H1 (cell line): ENCODE results near the gene RTP2. TPM values are rescaled to one million over a fixed set of nuclear protein-coding genes. Genes with fewer than 3 reads are reported as not detected.

Source experiments
- CTCF ChIA-PET: fragments of 300-600 bp; sonication (Branson Sonifier 250); formaldehyde crosslinking; loops from one replicate; lab custom pipeline; 2021; ENCODE audit not compliant: partially characterized antibody; lab: Charles Lee
- POLR2A ChIA-PET: fragments of 300-600 bp; sonication (Branson Sonifier 250); formaldehyde crosslinking; loops from one replicate; lab custom pipeline; 2021; ENCODE audit warnings: inconsistent platforms; ENCODE audit not compliant: partially characterized antibody; lab: Charles Lee
- DNase-seq, 2 experiments: peaks; one replicate each; pipeline versions ENCODE4 v3.0.0 to v3.0.0-alpha.2; 2010 to 2022; ENCODE audit warnings: low spot score in 2 of 2, low read depth in 1 of 2, mixed read lengths in 1 of 2
- FAIRE-seq: peaks from 2 replicates; lab custom pipeline; 2011; peaks lifted over from hg19 to GRCh38; lab: Jason Lieb, UNC
- H2AFZ ChIP-seq: 2 replicates; pipeline ENCODE4 v1.8.1; 2012; ENCODE audit warnings: low read length, inconsistent platforms
- H2AK5ac ChIP-seq: 2 replicates; pipeline ENCODE4 v1.6.1; 2013; ENCODE audit warnings: low read depth, low read length
- H2BK120ac ChIP-seq: replicated peaks from 2 replicates; pipeline ENCODE3; 2013; ENCODE audit warnings: low read depth, low read length, inconsistent platforms
- H2BK12ac ChIP-seq: 2 replicates; pipeline ENCODE4 v1.6.1; 2013; ENCODE audit warnings: low read depth, low read length
- H2BK15ac ChIP-seq: 2 replicates; pipeline ENCODE4 v1.6.1; 2013; ENCODE audit warnings: low read length
- H2BK20ac ChIP-seq: 2 replicates; pipeline ENCODE4 v1.6.1; 2013; ENCODE audit warnings: low read length
- H2BK5ac ChIP-seq: 2 replicates; pipeline ENCODE4 v1.6.1; 2013; ENCODE audit warnings: low read depth, low read length
- H3K14ac ChIP-seq: 2 replicates; pipeline ENCODE4 v1.6.1; 2013; ENCODE audit warnings: inconsistent platforms; ENCODE audit not compliant: insufficient read length
- H3K18ac ChIP-seq: 2 replicates; pipeline ENCODE4 v1.6.1; 2013; ENCODE audit warnings: low read length; ENCODE audit errors: extremely low read depth
- H3K23ac ChIP-seq: 2 replicates; pipeline ENCODE4 v1.6.1; 2013; ENCODE audit warnings: inconsistent platforms; ENCODE audit not compliant: insufficient read length
- H3K23me2 ChIP-seq: 2 replicates; pipeline ENCODE4 v1.6.1; 2013; ENCODE audit warnings: low read depth, low read length
- H3K27ac ChIP-seq: 2 replicates; pipeline ENCODE4 v1.6.1; 2011; ENCODE audit warnings: low read depth, low read length, inconsistent platforms
- H3K27me3 ChIP-seq, 4 experiments: replicated peaks in 1 of 4; 1 replicate in 1 of 4; 2 replicates in 3 of 4; pipeline versions ENCODE4 v1.6.1 to v1.8.1; 2011 to 2013; ENCODE audit warnings: low read length in 3 of 4, mild to moderate bottlenecking in 3 of 4, inconsistent platforms in 2 of 4, mixed read lengths in 2 of 4, moderate library complexity in 1 of 4; ENCODE audit not compliant: control insufficient read depth in 3 of 4, insufficient read depth in 3 of 4; ENCODE audit errors: extremely low read depth in 1 of 4
- H3K36me3 ChIP-seq, 4 experiments: 2 replicates each; pipeline versions ENCODE4 v1.6.1 to v1.8.1; 2011 to 2013; ENCODE audit warnings: mild to moderate bottlenecking in 4 of 4, low read length in 3 of 4, moderate library complexity in 2 of 4, control low read depth in 1 of 4, inconsistent platforms in 1 of 4; ENCODE audit not compliant: insufficient read depth in 4 of 4, control insufficient read depth in 2 of 4
- H3K4ac ChIP-seq: replicated peaks from 2 replicates; pipeline ENCODE3; 2013; ENCODE audit warnings: low read length, low read depth, mixed read lengths, inconsistent platforms; ENCODE audit not compliant: insufficient read length
- H3K4me1 ChIP-seq, 4 experiments: replicated peaks in 1 of 4; 1 replicate in 1 of 4; 2 replicates in 3 of 4; pipeline versions ENCODE4 v1.6.1 to v1.8.1; 2011 to 2013; ENCODE audit warnings: low read length in 3 of 4, inconsistent platforms in 2 of 4, mixed read lengths in 1 of 4; ENCODE audit not compliant: insufficient read depth in 4 of 4, control insufficient read depth in 3 of 4
- H3K4me2 ChIP-seq, 2 experiments: 2 replicates each; pipeline versions ENCODE4 v1.6.1 to v1.8.1; 2011 to 2013; ENCODE audit warnings: low read depth in 2 of 2, low read length in 2 of 2, control low read depth in 1 of 2, inconsistent platforms in 1 of 2, mild to moderate bottlenecking in 1 of 2; ENCODE audit not compliant: insufficient read depth in 1 of 2
- H3K4me3 ChIP-seq, 4 experiments: fragments of 200-600, 300-600 bp in 1 of 4; sonication (generic), shearing (Covaris generic), sonication (Bioruptor Twin) in 1 of 4; 2 replicates each; pipeline versions ENCODE4 v1.5.1 to v1.8.1; 2011 to 2016; ENCODE audit warnings: low read length in 4 of 4, low read depth in 3 of 4, control low read depth in 2 of 4, inconsistent platforms in 2 of 4, mild to moderate bottlenecking in 2 of 4, mixed read lengths in 1 of 4, moderate library complexity in 1 of 4; ENCODE audit not compliant: insufficient read depth in 2 of 4; ENCODE audit errors: extremely low read depth in 1 of 4
- H3K56ac ChIP-seq: replicated peaks from 2 replicates; pipeline ENCODE3; 2013; ENCODE audit warnings: low read depth, mild to moderate bottlenecking, mixed read lengths, low read length, inconsistent platforms; ENCODE audit not compliant: insufficient read length
- H3K79me1 ChIP-seq: 2 replicates; pipeline ENCODE4 v1.6.1; 2013; ENCODE audit warnings: low read depth, low read length, control low read depth
- H3K79me2 ChIP-seq, 2 experiments: 2 replicates each; pipeline versions ENCODE4 v1.6.1 to v1.8.1; 2012 to 2013; ENCODE audit warnings: low read length in 2 of 2, mild to moderate bottlenecking in 2 of 2, inconsistent platforms in 1 of 2; ENCODE audit not compliant: insufficient read depth in 2 of 2, control insufficient read depth in 1 of 2
- H3K9ac ChIP-seq, 4 experiments: replicated peaks in 1 of 4; 1 replicate in 1 of 4; 2 replicates in 3 of 4; pipeline versions ENCODE4 v1.6.1 to v1.8.1; 2011 to 2013; ENCODE audit warnings: low read depth in 3 of 4, low read length in 3 of 4, control low read depth in 2 of 4, mild to moderate bottlenecking in 2 of 4, moderate library complexity in 2 of 4, inconsistent platforms in 1 of 4; ENCODE audit errors: extremely low read depth in 1 of 4
- H3K9me3 ChIP-seq, 2 experiments: 2 replicates each; pipeline versions ENCODE4 v1.6.1 to v1.8.1; 2012 to 2013; ENCODE audit warnings: mild to moderate bottlenecking in 2 of 2, moderate library complexity in 2 of 2, control low read depth in 1 of 2, inconsistent platforms in 1 of 2, low read depth in 1 of 2, low read length in 1 of 2, mixed read lengths in 1 of 2; ENCODE audit not compliant: insufficient read depth in 2 of 2
- H4K20me1 ChIP-seq, 2 experiments: replicated peaks in 1 of 2; 2 replicates each; pipeline versions ENCODE3 to v1.8.1; 2011 to 2013; ENCODE audit warnings: inconsistent platforms in 2 of 2, low read length in 2 of 2, mild to moderate bottlenecking in 1 of 2; ENCODE audit not compliant: insufficient read depth in 2 of 2, control insufficient read depth in 1 of 2
- H4K5ac ChIP-seq: 2 replicates; pipeline ENCODE4 v1.6.1; 2013; ENCODE audit warnings: low read length, low read depth, mixed read lengths, inconsistent platforms; ENCODE audit not compliant: insufficient read length
- H4K8ac ChIP-seq: 2 replicates; pipeline ENCODE4 v1.8.0; 2013; ENCODE audit warnings: mild to moderate bottlenecking, moderate library complexity, low read length, inconsistent platforms; ENCODE audit not compliant: insufficient read depth; ENCODE audit errors: extremely low read depth
- H4K91ac ChIP-seq: replicated peaks from 2 replicates; pipeline ENCODE3; 2013; ENCODE audit warnings: low read length, mixed read lengths, inconsistent platforms; ENCODE audit not compliant: insufficient read length
- TEAD4 ChIP-seq: IDR thresholded peaks from 2 replicates; pipeline ENCODE4 v1.6.1; 2012; ENCODE audit warnings: low read depth, low read length, inconsistent platforms, mixed read lengths
- WGBS, 2 experiments: shearing (Covaris generic) in 1 of 2; methylation state at CpG; one replicate each; pipeline versions ENCODE4 v1.1.6 to v1.1.7; 2013 to 2015; ENCODE audit warnings: low lambda C conversion rate in 2 of 2, mixed read lengths in 2 of 2, inconsistent platforms in 1 of 2, low coverage in 1 of 2, missing lambda C conversion rate in 1 of 2; ENCODE audit not compliant: insufficient replicate concordance in 2 of 2, insufficient coverage in 1 of 2, insufficient read length in 1 of 2; ENCODE audit errors: extremely low coverage in 1 of 2, missing lambda C conversion rate in 1 of 2; 5-methylcytosine and 5-hydroxymethylcytosine counted together
- polyA plus RNA-seq, 7 experiments: library from polyadenylated mRNA; depleted of rRNA in 3 of 7; stranded (reverse) in 5 of 7; unstranded in 2 of 7; fragments of >200 nt in 5 of 7; fragments of 200-250 nt in 2 of 7; gene quantifications; 1 replicate in 5 of 7; 2 replicates in 1 of 7; 4 replicates in 1 of 7; pipeline versions ENCODE4 v1.2.1 to v1.2.3, GENCODE V29; 2011 to 2013; ENCODE audit warnings: missing spikeins in 2 of 7, mixed read lengths in 2 of 7
- total RNA-seq: library from RNA; stranded (reverse); fragmentation: NEBNext Ultra II Directional; extraction: Animal tissue kit (Norgen Biotek cat#: 25700); gene quantifications from 2 replicates; pipeline ENCODE4 v1.2.1, GENCODE V29; 2021

The RTP2 gene
- total and polyA plus RNA-seq, 2 of the 8 experiments (the other 6 are each of a cell fraction or from before 2014, with no cell fraction given): not detected

DNA sequence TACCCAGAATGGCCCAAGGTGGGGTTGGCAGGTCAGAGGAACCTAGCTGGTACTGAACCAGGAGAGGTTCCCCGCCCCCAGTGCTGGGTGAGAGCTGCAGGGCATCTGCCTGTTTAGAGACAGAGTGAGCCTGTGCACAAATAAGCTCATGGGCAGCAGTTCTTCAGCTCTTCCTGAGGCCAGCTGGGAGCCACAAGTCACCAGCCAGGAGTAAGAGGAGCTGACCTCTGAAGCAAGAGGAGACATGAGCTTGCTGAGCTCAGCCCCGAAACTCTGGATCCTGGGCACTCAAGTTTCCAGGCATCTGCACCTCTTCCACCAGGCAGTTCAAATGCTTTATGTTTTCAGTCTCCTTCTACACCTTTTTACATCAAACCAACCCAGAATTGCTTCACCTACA lies 2.1 kb downstream of the RTP2 start:
- no peak overlapping the region for H3K27ac ChIP-seq
- H3K56ac ChIP-seq: no peak overlapping the region
- no peaks in the 10 kb centered on the region for H3K27me3 ChIP-seq
- H3K23me2 ChIP-seq: no peaks in the 10 kb centered on the region
- H3K4me1 ChIP-seq: no peaks in the 10 kb centered on the region
- no peaks in the 10 kb centered on the region for H3K36me3 ChIP-seq
- H2AK5ac ChIP-seq: no peak overlapping the region
- no peak overlapping the region for H2BK20ac ChIP-seq
- no peak overlapping the region for H2BK12ac ChIP-seq
- FAIRE-seq (no peak), DNase-seq (no peak)
- H4K91ac ChIP-seq: no peak overlapping the region
- H3K23ac ChIP-seq: no peak overlapping the region
- H4K8ac ChIP-seq: no peak overlapping the region
- 90% methylated on average over 2 of the region's 2 CpGs; no CpG with 5 or more reads in 1 of the 2 experiments for WGBS, 2 experiments
- ChIA-PET POLR2A (no interaction called here), CTCF (interaction anchor here (0.9 to 23.0 kb wide), 9 partner anchors 8 to 380 kb away, joined by 3 to 280 read pairs (median 6); no protein-coding TSS in a partner anchor)
- no peak overlapping the region for H2BK120ac ChIP-seq
- no peaks in the 10 kb centered on the region for H3K79me2 ChIP-seq
- no peak overlapping the region for H4K5ac ChIP-seq
- no peak overlapping the region for H3K9ac ChIP-seq
- H2BK15ac ChIP-seq: no peak overlapping the region
- H3K4me3 ChIP-seq: no peak overlapping the region
- no peak overlapping the region for H2BK5ac ChIP-seq
- H3K79me1 ChIP-seq: no peaks in the 10 kb centered on the region
- H4K20me1 ChIP-seq: no peaks in the 10 kb centered on the region
- no peaks in the 10 kb centered on the region for H3K9me3 ChIP-seq
- no peak overlapping the region for H3K4me2 ChIP-seq
- H3K18ac ChIP-seq: no peak overlapping the region
- no peak overlapping the region for H3K14ac ChIP-seq
- H3K4ac ChIP-seq: no peak overlapping the region
- no peak overlapping the region for H2AFZ ChIP-seq
- no peak for TF ChIP-seq TEAD4
